ENCODE data around the gene KDM3B. TPM values are rescaled to one million over a fixed set of nuclear protein-coding genes. Genes with fewer than 3 reads are reported as not detected.

Gene KDM3B
- total and polyA plus RNA-seq, 2 donors = 40.0 to 43.2 TPM

DNA sequence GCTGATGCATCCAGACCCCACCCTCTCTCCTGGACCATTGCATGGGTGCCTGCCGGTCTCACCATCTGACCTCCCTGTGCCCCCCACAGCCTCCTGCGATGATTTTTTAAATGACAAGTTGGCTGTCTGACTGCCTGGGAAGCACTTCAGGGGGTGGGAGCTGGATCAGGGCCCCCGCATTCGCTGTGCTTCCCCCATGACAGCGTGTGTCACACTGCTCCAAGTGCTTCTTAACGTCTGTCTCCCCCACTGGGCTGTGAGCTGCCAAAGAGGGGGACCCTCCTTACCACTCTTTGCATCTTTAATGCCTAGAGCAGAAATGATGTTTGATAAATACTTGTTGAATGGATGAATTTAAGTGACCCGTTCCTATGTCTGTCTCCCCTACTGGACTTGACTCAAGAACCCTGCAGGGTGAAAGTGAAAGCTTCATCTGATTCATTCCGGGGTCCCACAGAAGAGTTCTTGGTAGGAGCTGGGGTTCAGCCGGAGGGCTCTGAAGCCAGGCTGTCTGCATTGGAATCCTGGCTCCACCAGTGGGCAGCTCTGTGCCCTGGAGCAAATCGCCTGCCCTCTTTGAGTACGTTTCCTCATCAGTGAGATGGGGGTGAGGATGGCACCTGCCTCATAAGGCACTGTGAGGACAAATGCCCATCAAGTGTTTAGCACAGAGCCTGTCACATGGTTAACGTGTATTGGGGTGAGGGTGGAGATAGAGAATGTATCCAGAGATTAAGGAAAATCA lies 105.2 kb downstream of the KDM3B start:
- no peak for DNase-seq (ENCODE audit: low read depth in 6 of 9, low spot score in 9 of 9)
- H3K9me3 ChIP-seq (ENCODE audit: control insufficient read depth in 2 of 2, insufficient read depth in 1 of 2, low read length in 1 of 2) = peaks cover 0 to 8% of the 10 kb centered on the region in 2 donors
- 92% methylated on average over 12 of the region's 12 CpGs for WGBS

DNA sequence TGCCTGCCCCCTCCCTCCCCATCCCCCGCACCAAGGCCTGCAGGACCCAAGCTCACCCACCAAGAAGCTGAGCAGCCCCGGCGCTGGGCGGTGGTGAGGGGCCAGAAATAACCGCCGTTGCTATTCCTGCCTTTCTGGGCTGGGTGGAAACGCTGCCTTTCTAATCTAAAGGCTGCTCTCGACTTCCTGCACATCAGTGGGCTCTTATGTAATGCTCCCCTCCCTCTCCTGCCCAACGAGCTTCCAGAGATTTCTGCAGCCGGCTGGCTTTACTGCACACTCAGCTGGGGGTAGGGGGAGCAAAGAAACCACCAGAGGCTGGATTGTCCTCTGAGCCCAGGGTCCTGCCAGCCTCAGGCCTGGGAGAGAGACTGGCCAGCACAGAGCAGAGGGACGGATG lies 105.9 kb downstream of the KDM3B start:
- peak in 3 of 9 donors; percentile 10 to 47 (median 31) for DNase-seq (ENCODE audit: low read depth in 6 of 9, low spot score in 9 of 9)
- H3K4me1 ChIP-seq (ENCODE audit: control insufficient read depth in 2 of 2, insufficient read depth in 2 of 2, low read length in 2 of 2) = peaks cover 16 to 34% of the 10 kb centered on the region in 2 donors
- H3K4me3 ChIP-seq (ENCODE audit: low read length in 2 of 2) = no peak overlapping the region
- 47% methylated on average over 11 of the region's 11 CpGs for WGBS
- H3K36me3 ChIP-seq (ENCODE audit: control insufficient read depth in 2 of 2, insufficient read depth in 2 of 2, low read length in 1 of 2) = no peaks in the 10 kb centered on the region
- H3K27me3 ChIP-seq (ENCODE audit: control insufficient read depth in 2 of 2, insufficient read depth in 1 of 2, low read length in 1 of 2) = no peaks in the 10 kb centered on the region
- peaks cover 0 to 8% of the 10 kb centered on the region in 2 donors for H3K9me3 ChIP-seq (ENCODE audit: control insufficient read depth in 2 of 2, insufficient read depth in 1 of 2, low read length in 1 of 2)
- peak overlapping the region; percentile 42 to 77 for H3K27ac ChIP-seq (ENCODE audit: low read depth in 1 of 2, low read length in 1 of 2)

More for the DNA sequence above, 105.2 kb downstream of the KDM3B start:
- H3K4me1 ChIP-seq (ENCODE audit: control insufficient read depth in 2 of 2, insufficient read depth in 2 of 2, low read length in 2 of 2) = peaks cover 15 to 31% of the 10 kb centered on the region in 2 donors
- H3K36me3 ChIP-seq (ENCODE audit: control insufficient read depth in 2 of 2, insufficient read depth in 2 of 2, low read length in 1 of 2) = no peaks in the 10 kb centered on the region
- no peak overlapping the region for H3K4me3 ChIP-seq (ENCODE audit: low read length in 2 of 2)
- no peaks in the 10 kb centered on the region for H3K27me3 ChIP-seq (ENCODE audit: control insufficient read depth in 2 of 2, insufficient read depth in 1 of 2, low read length in 1 of 2)
- no peak overlapping the region for H3K27ac ChIP-seq (ENCODE audit: low read depth in 1 of 2, low read length in 1 of 2)

DNA sequence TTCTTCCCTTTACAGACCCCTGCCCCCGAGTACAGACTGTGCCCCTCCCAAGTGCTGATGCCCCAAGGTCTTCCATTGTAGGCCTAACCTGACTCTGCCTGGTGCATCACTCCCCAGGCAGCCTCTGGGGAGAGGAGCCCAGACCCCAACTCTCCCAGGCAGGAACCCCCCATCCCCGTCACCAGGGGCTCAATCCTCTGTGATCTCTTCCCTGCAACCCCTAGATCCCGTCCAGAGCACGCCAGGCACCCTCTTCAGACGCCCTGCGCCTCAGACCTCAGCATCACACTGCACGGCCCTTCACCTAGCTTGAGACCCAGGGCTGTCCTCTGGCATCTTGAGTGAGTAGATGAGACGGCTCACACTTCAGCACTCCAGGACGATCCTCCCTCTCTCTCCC lies 106.4 kb downstream of the KDM3B start:
- no peak for DNase-seq (ENCODE audit: low read depth in 6 of 9, low spot score in 9 of 9)
- Histone ChIP-seq H3K27me3 (ENCODE audit: control insufficient read depth in 2 of 2, insufficient read depth in 1 of 2, low read length in 1 of 2) (no peaks in the 10 kb centered on the region), H3K9me3 (ENCODE audit: control insufficient read depth in 2 of 2, insufficient read depth in 1 of 2, low read length in 1 of 2) (peaks cover 0 to 8% of the 10 kb centered on the region in 2 donors), H3K4me1 (ENCODE audit: control insufficient read depth in 2 of 2, insufficient read depth in 2 of 2, low read length in 2 of 2) (peaks cover 19 to 39% of the 10 kb centered on the region in 2 donors), H3K36me3 (ENCODE audit: control insufficient read depth in 2 of 2, insufficient read depth in 2 of 2, low read length in 1 of 2) (no peaks in the 10 kb centered on the region), H3K27ac (ENCODE audit: low read depth in 1 of 2, low read length in 1 of 2) (peak overlapping the region; percentile 43 to 77), H3K4me3 (ENCODE audit: low read length in 2 of 2) (no peak overlapping the region)
- 88% methylated on average over 9 of the region's 9 CpGs for WGBS

DNA sequence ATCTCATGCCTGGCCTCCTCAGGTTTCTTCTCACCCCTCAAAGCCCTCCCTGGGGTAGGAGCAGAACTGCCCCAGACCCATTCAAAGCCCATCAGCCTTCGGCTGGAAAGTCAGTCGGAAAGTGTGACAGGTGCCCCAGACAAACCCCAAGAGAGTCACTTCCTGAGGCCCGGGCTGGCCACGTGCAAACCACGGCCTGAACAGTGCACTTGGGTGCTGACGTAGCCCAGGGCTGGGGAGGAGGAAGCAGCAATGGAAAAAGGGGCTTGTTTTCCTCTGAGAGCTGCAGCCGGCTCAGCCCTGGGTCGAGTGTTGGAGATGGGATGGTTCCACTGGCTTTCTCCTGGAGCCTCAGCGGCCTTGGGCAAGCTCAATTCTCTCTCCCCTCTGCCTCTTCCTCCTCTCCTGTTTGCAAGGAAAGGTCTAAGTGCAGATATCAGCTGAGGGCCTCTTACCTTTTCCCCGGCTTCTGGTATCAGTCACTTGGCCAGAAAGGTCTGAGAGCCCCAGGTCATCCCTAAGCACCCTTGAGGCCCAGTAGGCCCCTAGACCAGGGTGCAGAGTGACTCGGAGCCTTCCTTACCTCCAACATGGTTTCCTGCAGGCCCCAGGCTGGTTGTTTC lies 106.9 kb downstream of the KDM3B start:
- H3K4me3 ChIP-seq (ENCODE audit: low read length in 2 of 2) = no peak overlapping the region

DNA sequence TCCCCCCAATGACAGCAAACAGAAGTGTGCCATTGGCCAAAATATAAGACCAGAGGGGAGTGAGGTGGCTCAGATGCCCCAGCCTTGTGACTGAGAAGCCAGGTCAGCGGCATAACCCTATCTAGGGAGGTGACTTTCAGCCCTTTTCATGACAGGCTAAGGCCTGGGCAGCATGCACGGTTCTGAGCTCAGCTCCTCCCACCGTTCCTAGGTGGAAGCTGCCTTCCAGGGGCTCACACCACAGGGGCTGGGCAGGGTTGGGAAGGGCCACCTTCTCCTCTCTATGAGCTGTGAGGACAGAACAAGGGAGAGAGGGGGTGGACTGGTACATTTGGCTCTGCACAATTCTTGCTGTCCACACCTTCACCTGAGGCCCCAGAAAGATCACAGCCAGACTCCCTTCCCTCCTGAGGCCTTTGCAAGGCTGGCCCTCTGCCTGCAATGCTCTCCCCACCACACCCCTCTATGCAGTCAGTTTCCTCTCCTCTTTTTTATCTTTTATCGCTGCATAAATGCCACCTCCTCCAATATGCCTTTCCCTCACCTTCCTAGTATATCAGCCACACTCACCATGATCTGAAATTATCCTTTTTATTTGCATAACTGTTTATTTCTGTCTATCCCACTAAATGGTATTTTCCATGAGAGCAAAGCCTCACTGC lies 107.7 kb downstream of the KDM3B start:
- H3K27ac ChIP-seq (ENCODE audit: low read depth in 1 of 2, low read length in 1 of 2) = no peak overlapping the region
- no peak overlapping the region for H3K4me3 ChIP-seq (ENCODE audit: low read length in 2 of 2)
- H3K27me3 ChIP-seq (ENCODE audit: control insufficient read depth in 2 of 2, insufficient read depth in 1 of 2, low read length in 1 of 2) = no peaks in the 10 kb centered on the region
- peaks cover 19 to 45% of the 10 kb centered on the region in 2 donors for H3K4me1 ChIP-seq (ENCODE audit: control insufficient read depth in 2 of 2, insufficient read depth in 2 of 2, low read length in 2 of 2)
- no peaks in the 10 kb centered on the region for H3K36me3 ChIP-seq (ENCODE audit: control insufficient read depth in 2 of 2, insufficient read depth in 2 of 2, low read length in 1 of 2)
- peaks cover 0 to 8% of the 10 kb centered on the region in 2 donors for H3K9me3 ChIP-seq (ENCODE audit: control insufficient read depth in 2 of 2, insufficient read depth in 1 of 2, low read length in 1 of 2)
- no peak for DNase-seq (ENCODE audit: low read depth in 6 of 9, low spot score in 9 of 9)
- 94% methylated on average over 4 of the region's 4 CpGs for WGBS

More for the DNA sequence above, 106.9 kb downstream of the KDM3B start:
- H3K27ac ChIP-seq (ENCODE audit: low read depth in 1 of 2, low read length in 1 of 2) = peak overlapping the region; percentile 43 to 77
- 37% methylated on average over 11 of the region's 11 CpGs for WGBS
- peak in 5 of 9 donors; percentile 65 to 83 (median 69) for DNase-seq (ENCODE audit: low read depth in 6 of 9, low spot score in 9 of 9)
- no peaks in the 10 kb centered on the region for H3K27me3 ChIP-seq (ENCODE audit: control insufficient read depth in 2 of 2, insufficient read depth in 1 of 2, low read length in 1 of 2)
- H3K9me3 ChIP-seq (ENCODE audit: control insufficient read depth in 2 of 2, insufficient read depth in 1 of 2, low read length in 1 of 2) = peaks cover 0 to 8% of the 10 kb centered on the region in 2 donors
- H3K4me1 ChIP-seq (ENCODE audit: control insufficient read depth in 2 of 2, insufficient read depth in 2 of 2, low read length in 2 of 2) = peaks cover 19 to 43% of the 10 kb centered on the region in 2 donors
- no peaks in the 10 kb centered on the region for H3K36me3 ChIP-seq (ENCODE audit: control insufficient read depth in 2 of 2, insufficient read depth in 2 of 2, low read length in 1 of 2)

DNA sequence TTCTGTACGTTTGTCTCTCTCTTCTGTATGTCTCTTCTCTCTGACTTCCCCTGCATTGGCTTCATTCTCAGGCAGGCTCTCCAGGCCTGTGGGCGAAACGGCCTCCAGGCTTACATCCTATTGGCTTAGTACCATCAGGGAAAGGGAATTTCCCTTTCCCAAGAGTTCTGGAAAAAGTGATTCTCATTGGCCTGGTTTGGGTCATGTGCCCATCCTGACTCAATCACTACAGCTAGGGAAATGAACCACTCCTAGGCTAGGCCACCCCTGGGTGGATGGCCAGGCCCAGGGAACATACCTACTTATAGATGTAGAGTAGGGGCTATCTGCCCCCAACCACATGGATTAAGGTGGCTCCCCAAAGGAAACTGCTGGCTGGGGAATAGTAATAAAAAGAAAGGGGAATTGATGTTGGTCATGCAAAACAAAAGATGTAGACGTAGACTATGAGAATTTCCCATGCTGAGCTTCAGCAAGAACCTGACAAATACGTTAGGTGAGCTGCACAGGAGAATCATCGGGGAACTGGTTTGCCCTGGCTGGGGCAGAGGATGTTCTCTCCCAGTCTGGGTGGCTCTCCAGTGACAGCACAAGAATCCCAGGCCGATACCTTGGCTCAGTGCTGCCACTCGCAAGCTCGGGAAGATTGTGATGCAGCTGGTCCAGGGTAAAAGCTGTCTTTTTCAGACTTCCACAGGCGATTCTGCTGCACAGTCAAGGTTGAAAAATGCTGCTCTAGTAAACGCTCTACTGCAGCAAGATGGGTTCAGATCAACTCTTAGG lies 109.0 kb downstream of the KDM3B start:
- Histone ChIP-seq H3K27me3 (ENCODE audit: control insufficient read depth in 2 of 2, insufficient read depth in 1 of 2, low read length in 1 of 2) (peaks cover 0 to 11% of the 10 kb centered on the region in 2 donors), H3K4me1 (ENCODE audit: control insufficient read depth in 2 of 2, insufficient read depth in 2 of 2, low read length in 2 of 2) (peaks cover 19 to 56% of the 10 kb centered on the region in 2 donors), H3K9me3 (ENCODE audit: control insufficient read depth in 2 of 2, insufficient read depth in 1 of 2, low read length in 1 of 2) (peaks cover 0 to 8% of the 10 kb centered on the region in 2 donors), H3K4me3 (ENCODE audit: low read length in 2 of 2) (no peak overlapping the region), H3K36me3 (ENCODE audit: control insufficient read depth in 2 of 2, insufficient read depth in 2 of 2, low read length in 1 of 2) (no peaks in the 10 kb centered on the region), H3K27ac (ENCODE audit: low read depth in 1 of 2, low read length in 1 of 2) (no peak overlapping the region)
- DNase-seq (ENCODE audit: low read depth in 6 of 9, low spot score in 9 of 9) = no peak
- 97% methylated on average over 11 of the region's 11 CpGs for WGBS

DNA sequence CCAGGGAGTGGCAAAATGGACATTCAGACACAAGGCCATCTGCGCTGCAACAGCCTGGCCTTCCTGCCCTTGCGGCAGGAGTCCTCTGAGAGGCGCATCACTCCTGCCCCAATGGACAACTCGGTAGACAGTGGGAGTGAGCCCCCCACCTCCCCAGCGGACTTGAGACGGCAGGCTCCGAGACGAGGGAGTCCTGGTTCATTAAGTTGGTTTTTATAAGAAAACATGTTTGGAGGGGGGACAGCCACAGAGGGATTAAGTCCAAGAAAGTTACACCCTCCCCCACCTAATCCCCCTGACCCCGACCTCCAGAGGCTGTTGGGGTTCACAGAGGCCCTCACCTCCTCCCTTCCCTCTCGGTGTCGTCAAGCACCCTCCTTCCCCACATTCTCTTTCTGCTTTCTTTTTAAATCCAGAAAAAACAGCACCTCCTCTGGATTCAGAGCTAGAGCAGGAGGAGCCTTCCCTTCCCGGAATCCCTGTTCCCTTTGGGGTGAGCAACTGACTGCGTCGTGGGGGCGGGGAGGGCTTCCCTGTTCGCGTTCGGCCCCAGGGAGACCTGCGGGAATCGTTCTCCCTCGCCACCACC lies 111.0 kb downstream of the KDM3B start:
- Histone ChIP-seq H3K27me3 (ENCODE audit: control insufficient read depth in 2 of 2, insufficient read depth in 1 of 2, low read length in 1 of 2) (peaks cover 0 to 25% of the 10 kb centered on the region in 2 donors), H3K4me1 (ENCODE audit: control insufficient read depth in 2 of 2, insufficient read depth in 2 of 2, low read length in 2 of 2) (peaks cover 25 to 64% of the 10 kb centered on the region in 2 donors), H3K9me3 (ENCODE audit: control insufficient read depth in 2 of 2, insufficient read depth in 1 of 2, low read length in 1 of 2) (peaks cover 0 to 8% of the 10 kb centered on the region in 2 donors), H3K4me3 (ENCODE audit: low read length in 2 of 2) (peak overlapping the region; percentile 62 to 79), H3K27ac (ENCODE audit: low read depth in 1 of 2, low read length in 1 of 2) (peak overlapping the region; percentile 90 to 94), H3K36me3 (ENCODE audit: control insufficient read depth in 2 of 2, insufficient read depth in 2 of 2, low read length in 1 of 2) (peaks cover 11 to 12% of the 10 kb centered on the region in 2 donors)
- peak in 1 of 9 donors; percentile 43 for DNase-seq (ENCODE audit: low read depth in 6 of 9, low spot score in 9 of 9)
- WGBS = 35% methylated on average over 21 of the region's 21 CpGs

DNA sequence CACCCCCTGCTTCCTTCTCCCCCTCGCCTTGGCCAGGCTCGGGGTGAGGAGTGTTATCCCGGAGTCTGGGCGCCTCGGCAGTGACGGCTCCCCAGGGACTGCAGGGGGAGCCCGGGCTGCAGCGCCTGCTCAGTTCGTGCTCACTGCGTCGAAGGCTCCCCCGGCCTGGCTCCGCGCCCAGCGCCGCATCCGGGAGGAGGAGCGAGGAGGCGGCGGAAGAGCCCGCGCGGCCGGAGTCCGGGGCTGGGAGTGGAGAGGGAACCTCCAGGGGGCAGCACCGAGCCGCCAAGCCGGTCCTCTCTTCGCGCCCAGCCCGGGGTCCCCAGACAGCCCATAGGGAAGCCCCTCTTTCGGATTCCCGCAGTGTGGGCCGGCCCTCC lies 111.5 kb downstream of the KDM3B start:
- Histone ChIP-seq H3K27me3 (ENCODE audit: control insufficient read depth in 2 of 2, insufficient read depth in 1 of 2, low read length in 1 of 2) (peaks cover 0 to 25% of the 10 kb centered on the region in 2 donors), H3K36me3 (ENCODE audit: control insufficient read depth in 2 of 2, insufficient read depth in 2 of 2, low read length in 1 of 2) (peaks cover 11 to 12% of the 10 kb centered on the region in 2 donors), H3K9me3 (ENCODE audit: control insufficient read depth in 2 of 2, insufficient read depth in 1 of 2, low read length in 1 of 2) (peaks cover 0 to 3% of the 10 kb centered on the region in 2 donors), H3K27ac (ENCODE audit: low read depth in 1 of 2, low read length in 1 of 2) (peak overlapping the region; percentile 90 to 94), H3K4me1 (ENCODE audit: control insufficient read depth in 2 of 2, insufficient read depth in 2 of 2, low read length in 2 of 2) (peaks cover 21 to 59% of the 10 kb centered on the region in 2 donors), H3K4me3 (ENCODE audit: low read length in 2 of 2) (peak overlapping the region; percentile 62 to 79)
- peak; percentile 72 to 96 (median 87) for DNase-seq (ENCODE audit: low read depth in 6 of 9, low spot score in 9 of 9)
- WGBS = under 1% methylated on average over 34 of the region's 34 CpGs

Data from thymus (tissue), 11 donors.